CD4-positive, alpha-beta T cell treated with Interleukin-4 for 1 hour (primary cell): ENCODE measurements around the gene SLC6A4.
"Not testable (repeated sequence)": the region's sequence is repeated elsewhere in the genome, so short reads cannot be mapped to it uniquely, and the experiment has no call there.

ENCODE experiments used
- DNase-seq, 2 donors: peaks; one replicate each; pipeline ENCODE4 v3.0.0-alpha.2; 2020 to 2022

The SLC6A4 gene

DNA sequence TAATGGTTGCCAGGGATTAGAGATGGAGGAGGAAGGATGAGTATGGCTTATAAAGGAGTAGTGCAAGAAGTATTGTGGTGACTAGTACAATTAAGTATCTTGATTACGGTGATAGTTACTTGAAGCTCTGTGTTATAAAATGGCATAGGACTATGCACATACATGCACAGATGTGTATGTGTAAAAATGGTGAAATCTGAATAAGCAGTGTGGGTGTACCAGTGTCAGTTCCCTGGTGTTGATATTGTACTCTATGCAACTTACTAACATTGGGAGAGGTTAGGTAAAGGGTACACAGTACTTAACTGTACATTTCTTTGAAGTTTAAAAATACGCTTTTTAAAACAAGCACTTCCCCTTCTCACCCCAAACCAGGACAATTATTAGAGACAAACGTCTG is 70.3 kb downstream of the SLC6A4 start:
- DNase-seq: no peak

DNA sequence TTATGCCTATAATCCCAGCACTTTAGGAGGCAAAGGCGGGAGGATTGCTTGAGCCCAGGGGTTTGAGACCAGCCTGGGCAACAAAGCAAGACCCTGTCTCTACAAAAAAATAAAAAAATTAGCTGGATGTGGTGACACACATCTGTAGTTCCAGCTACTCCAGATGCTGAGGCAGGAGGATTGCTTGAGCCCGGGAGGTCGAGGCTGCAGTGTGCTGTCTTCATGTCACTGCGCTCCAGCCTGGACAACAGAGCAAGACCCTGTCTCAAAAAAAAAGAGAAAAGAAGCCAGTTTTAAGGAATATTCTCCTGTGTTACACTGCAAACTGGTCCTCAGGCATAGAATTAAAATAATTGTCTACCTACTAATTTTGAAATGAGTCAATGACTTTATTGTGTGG is 71.0 kb downstream of the SLC6A4 start:
- DNase-seq: no peak

DNA sequence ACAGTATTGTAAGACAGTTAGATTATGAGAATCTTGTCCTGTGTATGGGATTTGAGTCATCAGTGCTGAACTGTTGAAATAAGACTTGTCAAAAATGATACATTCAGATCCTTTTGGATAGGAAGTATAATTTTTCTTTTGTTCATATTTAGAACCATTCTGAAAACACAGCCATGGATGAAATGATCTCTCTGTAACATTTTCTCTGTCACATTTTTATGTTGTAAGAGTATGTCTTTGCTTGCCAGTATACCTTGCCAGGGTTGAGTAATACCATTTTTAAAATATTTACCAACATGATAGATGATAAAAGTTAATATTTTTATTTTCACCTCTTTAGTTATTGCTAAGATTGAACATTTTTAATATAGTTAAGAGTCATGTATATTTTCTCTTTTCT is 73.9 kb downstream of the SLC6A4 start:
- DNase-seq: no peak

DNA sequence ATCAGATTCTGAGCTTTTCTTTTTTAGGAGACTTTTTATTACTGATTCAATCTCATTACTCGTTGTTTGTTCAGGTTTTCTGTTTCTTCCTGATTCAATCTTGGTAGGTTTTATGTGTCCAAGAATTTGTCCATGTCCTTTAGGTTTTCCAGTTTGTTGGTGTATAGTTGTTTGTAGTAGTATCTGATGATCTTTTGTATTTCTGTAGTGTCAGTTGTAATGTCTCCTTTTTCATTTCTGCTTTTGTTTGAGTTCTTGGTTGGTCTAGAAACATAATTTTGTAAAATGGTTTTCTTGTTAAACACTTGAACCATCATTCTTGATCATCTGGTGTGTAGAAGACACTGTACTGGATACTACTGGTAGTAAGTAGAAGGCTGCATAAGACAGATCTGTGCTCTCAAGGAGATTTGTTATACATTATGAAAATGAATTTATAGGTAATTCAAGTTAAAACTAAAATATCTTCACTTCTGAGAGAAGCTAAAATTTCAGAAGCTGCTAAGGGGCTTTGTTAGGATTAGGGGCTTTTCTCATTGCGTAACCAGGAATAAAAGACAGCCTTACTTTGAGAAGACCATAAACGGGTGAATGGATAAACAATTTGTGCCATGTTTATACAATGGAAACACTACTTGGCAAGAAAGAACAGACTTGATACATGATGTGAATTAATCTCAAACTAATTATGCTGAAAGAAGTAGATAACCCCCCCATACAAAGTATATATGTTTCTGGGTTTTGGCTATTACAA is 74.9 kb downstream of the SLC6A4 start:
- DNase-seq: no peak

DNA sequence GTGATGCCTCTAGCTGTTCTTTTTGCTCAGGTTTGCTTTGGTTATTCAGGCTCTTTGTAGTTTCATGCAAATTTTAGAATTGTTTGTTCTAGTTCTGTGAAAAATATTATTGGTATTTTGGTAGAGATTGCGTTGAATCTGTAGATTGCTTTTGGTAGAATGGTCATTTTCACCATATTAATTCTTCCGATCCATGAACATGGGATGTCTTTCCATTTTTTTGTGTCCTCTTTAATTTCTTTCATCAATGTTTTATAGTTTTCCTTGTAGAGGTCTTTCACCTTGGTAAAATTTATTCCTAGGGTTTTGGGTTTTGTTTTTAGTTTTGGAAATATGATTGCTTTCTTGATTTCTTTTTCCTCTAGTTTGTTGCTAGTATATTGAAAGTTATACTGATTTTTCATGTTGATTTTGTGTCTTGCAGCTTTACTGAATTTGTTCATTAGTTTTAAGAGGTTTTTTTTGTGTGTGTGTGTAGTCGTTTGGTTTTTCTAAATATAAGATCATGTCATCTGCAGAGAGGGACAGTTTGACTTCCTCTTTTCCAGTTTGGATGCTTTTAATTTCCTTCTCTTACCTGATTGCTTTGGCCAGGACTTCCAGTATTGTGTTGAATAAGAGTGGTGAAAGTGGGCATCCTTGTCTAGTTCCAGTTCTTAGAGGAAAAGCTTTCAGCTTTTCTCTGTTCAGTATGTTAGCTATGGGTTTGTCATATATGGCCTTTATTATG is 76.4 kb downstream of the SLC6A4 start:
- no peak for DNase-seq

DNA sequence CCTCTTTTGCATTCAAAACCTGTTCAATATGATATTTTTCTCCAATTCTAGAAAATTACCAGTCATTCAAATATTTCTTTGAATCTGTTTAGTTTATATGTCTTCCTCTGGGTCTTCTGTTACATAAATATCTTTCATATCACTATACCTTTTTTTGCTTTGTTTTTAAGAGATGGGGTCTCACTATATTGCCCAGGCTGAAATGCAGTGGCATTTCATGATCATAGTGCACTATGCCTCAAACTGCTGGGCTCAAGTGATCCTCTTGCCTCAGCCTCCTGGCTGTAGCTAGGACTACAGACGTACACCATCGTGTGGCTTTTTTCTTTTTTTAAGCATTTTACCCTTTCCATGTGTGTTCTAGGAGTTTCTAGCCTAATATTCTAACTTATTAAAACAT is 80.1 kb downstream of the SLC6A4 start:
- DNase-seq: no peak

DNA sequence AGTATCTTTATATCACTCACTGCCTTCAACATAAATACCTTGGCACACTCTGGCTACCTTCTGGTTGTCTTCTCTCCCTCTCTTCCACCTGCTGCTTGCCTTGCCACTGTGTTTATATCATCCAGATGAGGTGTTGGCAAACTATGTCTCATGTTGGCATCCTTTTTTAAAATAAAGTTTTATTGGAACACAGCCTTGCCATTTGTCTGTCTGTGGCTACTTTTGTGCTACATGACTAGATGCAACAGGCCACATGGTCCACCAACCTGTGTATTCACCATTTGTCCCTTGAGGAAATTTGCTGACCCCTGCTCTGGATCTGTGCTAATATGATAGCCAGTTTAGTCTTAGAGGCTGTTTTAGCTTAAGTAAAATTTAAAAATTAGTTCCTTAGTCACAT is 82.0 kb downstream of the SLC6A4 start:
- no peak for DNase-seq

DNA sequence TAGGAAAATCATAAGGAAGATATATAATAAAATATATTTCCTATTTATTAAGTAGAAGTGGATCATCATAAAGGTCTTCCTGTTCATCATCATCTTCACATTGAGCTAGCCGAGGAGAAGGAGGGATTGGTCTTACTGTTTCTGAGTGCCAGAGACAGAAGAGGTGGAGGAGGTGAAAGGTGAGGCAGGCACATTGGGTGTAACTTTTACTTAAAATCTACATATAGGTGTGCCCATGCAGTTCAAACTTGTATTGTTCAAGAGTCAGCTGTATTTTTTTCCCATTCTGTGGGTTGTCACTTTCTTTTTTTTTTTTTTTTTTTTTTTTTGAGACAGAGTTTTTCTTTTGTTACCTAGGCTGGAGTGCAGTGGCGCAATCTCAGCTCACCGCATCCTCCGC is 84.0 kb downstream of the SLC6A4 start:
- DNase-seq: no peak

DNA sequence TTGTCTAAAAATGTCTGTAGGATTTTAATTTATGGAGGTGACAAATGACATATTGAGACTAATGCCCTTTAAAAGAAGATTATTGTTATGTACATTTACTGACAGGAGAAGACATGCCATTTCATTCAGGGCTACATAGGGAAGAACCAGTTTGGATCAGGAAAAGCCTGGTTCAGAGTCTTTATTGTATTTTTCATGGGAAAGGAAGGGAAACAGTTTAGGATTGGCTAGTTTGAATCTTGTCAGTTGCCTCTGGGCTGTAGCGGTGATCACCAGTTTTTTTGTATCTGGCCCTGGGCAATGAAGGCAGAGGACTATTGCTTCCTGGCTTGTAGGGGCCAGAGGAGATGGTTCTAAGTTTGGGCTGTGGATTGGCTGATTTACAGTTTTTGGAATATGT is 87.1 kb downstream of the SLC6A4 start:
- no peak for DNase-seq

DNA sequence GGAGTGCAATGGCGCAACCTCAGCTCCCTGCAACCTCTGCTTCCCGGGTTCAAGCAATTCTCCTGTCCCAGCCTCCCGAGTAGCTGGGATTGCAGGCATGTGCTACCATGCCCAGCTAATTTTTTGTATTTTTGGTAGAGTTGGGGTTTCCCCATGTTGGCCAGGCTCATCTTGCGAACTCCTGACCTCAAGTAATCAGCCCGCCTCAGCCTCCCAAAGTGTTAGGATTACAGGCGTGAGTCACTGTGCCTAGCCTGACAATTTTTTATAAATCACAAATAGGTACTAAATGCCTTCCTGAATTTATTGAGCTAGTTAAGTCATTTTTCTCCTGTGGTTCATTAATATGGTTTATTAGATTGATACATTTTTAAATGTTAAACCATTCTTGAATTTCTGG is 87.6 kb downstream of the SLC6A4 start:
- not testable (repeated sequence) for DNase-seq
